ENCODE data around the gene LTN1.

The LTN1 gene

GRCh38 chr21:28953247-28953646 is 39.4 kb downstream of the LTN1 start:
- Histone ChIP-seq H3K27ac (ENCODE audit: low read depth, low read length) (no peak overlapping the region), H3K4me3 (ENCODE audit: insufficient read depth, low read length, poor library complexity, severe bottlenecking) (no peak overlapping the region), H3K79me2 (ENCODE audit: insufficient read depth, low read length) (no peaks in the 10 kb centered on the region), H3K9me2 (replicated peaks; ENCODE audit: insufficient read depth, low read length) (no peaks in the 10 kb centered on the region), H3K4me2 (ENCODE audit: low read depth, low read length, poor library complexity, severe bottlenecking) (no peak overlapping the region), H3K9ac (ENCODE audit: low read length) (no peak overlapping the region), H3F3A (ENCODE audit: insufficient read depth) (no peaks in the 10 kb centered on the region), H3K9me3 (ENCODE audit: insufficient read depth, low read length) (no peaks in the 10 kb centered on the region), H4K20me1 (ENCODE audit: low read depth, low read length) (no peaks in the 10 kb centered on the region; the same call in 1 of the 2 replicates), H3K36me3 (ENCODE audit: low read length) (peaks cover 42% of the 10 kb centered on the region), H3K27me3 (ENCODE audit: low read length) (no peaks in the 10 kb centered on the region), H2AFZ (ENCODE audit: low read depth, low read length, severe bottlenecking) (no peak overlapping the region)
- TF ChIP-seq EZH2phosphoT487 (conservative IDR thresholded peaks at IDR 0.05; ENCODE audit: low read length) (no peak), CTCF (IDR thresholded peaks at IDR 0.05; ENCODE audit: insufficient read depth, low read length, poor library complexity, severe bottlenecking) (no peak)

GRCh38 chr21:28952686-28953085 is 40.0 kb downstream of the LTN1 start:
- H2AFZ ChIP-seq (ENCODE audit: low read depth, low read length, severe bottlenecking), result no peak overlapping the region
- no peak overlapping the region for H3K9ac ChIP-seq (ENCODE audit: low read length)
- no peaks in the 10 kb centered on the region for H3K9me3 ChIP-seq (ENCODE audit: insufficient read depth, low read length)
- H3K4me3 ChIP-seq (ENCODE audit: insufficient read depth, low read length, poor library complexity, severe bottlenecking), result no peak overlapping the region
- H3K36me3 ChIP-seq (ENCODE audit: low read length), result peaks cover 42% of the 10 kb centered on the region
- H3K4me2 ChIP-seq (ENCODE audit: low read depth, low read length, poor library complexity, severe bottlenecking), result no peak overlapping the region
- no peaks in the 10 kb centered on the region for H3K27me3 ChIP-seq (ENCODE audit: low read length)
- no peaks in the 10 kb centered on the region; the same call in 1 of the 2 replicates for H4K20me1 ChIP-seq (ENCODE audit: low read depth, low read length)
- H3F3A ChIP-seq (ENCODE audit: insufficient read depth), result no peaks in the 10 kb centered on the region
- H3K9me2 ChIP-seq (replicated peaks; ENCODE audit: insufficient read depth, low read length), result no peaks in the 10 kb centered on the region
- H3K27ac ChIP-seq (ENCODE audit: low read depth, low read length), result no peak overlapping the region
- TF ChIP-seq CTCF (IDR thresholded peaks at IDR 0.05; ENCODE audit: insufficient read depth, low read length, poor library complexity, severe bottlenecking), result no peak
- no peak for TF ChIP-seq EZH2phosphoT487 (conservative IDR thresholded peaks at IDR 0.05; ENCODE audit: low read length)
- H3K79me2 ChIP-seq (ENCODE audit: insufficient read depth, low read length), result no peaks in the 10 kb centered on the region

- Histone ChIP-seq H3K27me3 (ENCODE audit: low read length) (no peaks in the 10 kb centered on the region), H3K79me2 (ENCODE audit: insufficient read depth, low read length) (no peaks in the 10 kb centered on the region), H2AFZ (ENCODE audit: low read depth, low read length, severe bottlenecking) (no peak overlapping the region), H3K9me3 (ENCODE audit: insufficient read depth, low read length) (no peaks in the 10 kb centered on the region), H3K9me2 (replicated peaks; ENCODE audit: insufficient read depth, low read length) (no peaks in the 10 kb centered on the region), H3F3A (ENCODE audit: insufficient read depth) (no peaks in the 10 kb centered on the region), H3K4me2 (ENCODE audit: low read depth, low read length, poor library complexity, severe bottlenecking) (no peak overlapping the region), H3K9ac (ENCODE audit: low read length) (no peak overlapping the region), H3K27ac (ENCODE audit: low read depth, low read length) (no peak overlapping the region), H3K4me3 (ENCODE audit: insufficient read depth, low read length, poor library complexity, severe bottlenecking) (no peak overlapping the region), H4K20me1 (ENCODE audit: low read depth, low read length) (no peaks in the 10 kb centered on the region; the same call in 1 of the 2 replicates), H3K36me3 (ENCODE audit: low read length) (peaks cover 57% of the 10 kb centered on the region)
- TF ChIP-seq CTCF (IDR thresholded peaks at IDR 0.05; ENCODE audit: insufficient read depth, low read length, poor library complexity, severe bottlenecking) (no peak), EZH2phosphoT487 (conservative IDR thresholded peaks at IDR 0.05; ENCODE audit: low read length) (no peak)
Observed at GRCh38 chr21:28949318-28949717, 43.4 kb downstream of the LTN1 start.

Data from SU-DHL-6 (cell line).